OCI-LY3 (cell line): Measurements from ENCODE around the gene NDUFA13.

ENCODE experiments used
- EZH2phosphoT487 ChIP-seq: fragments of 200-600 bp; shearing (Covaris generic); IDR thresholded peaks from 2 replicates; pipeline ENCODE4 v1.6.1; 2018; ENCODE audit warnings: antibody characterized with exemption, mixed run types, low read depth
- TF ChIP-seq, protein P1 (sequence below): fragments of 200-600, 300-600 bp; sonication (generic); IDR thresholded peaks from 2 replicates; pipeline ENCODE4 v1.5.1; 2014; ENCODE audit warnings: antibody characterized with exemption, low read length, low read depth

DNA sequence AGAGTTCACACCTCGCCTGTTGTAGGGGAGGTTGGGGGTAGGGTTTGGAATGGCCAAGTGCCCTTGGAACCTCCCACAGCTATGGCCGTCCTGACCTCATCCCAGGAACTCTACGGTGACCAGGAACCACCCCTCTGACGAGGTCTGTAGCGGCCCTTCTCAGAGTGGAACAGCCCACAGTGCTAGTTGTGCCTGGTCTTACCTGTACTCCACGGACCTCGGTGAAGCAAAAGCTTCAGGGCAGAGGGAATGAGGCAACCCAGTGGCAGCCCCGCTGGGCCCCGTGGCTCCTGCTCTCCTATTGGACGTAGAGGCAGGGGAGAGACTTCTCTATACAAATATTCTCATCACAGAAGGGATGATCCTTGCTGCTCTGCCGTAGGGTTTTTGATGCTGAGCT, 7.8 kb upstream of the NDUFA13 start:
- TF ChIP-seq, protein P1, sequence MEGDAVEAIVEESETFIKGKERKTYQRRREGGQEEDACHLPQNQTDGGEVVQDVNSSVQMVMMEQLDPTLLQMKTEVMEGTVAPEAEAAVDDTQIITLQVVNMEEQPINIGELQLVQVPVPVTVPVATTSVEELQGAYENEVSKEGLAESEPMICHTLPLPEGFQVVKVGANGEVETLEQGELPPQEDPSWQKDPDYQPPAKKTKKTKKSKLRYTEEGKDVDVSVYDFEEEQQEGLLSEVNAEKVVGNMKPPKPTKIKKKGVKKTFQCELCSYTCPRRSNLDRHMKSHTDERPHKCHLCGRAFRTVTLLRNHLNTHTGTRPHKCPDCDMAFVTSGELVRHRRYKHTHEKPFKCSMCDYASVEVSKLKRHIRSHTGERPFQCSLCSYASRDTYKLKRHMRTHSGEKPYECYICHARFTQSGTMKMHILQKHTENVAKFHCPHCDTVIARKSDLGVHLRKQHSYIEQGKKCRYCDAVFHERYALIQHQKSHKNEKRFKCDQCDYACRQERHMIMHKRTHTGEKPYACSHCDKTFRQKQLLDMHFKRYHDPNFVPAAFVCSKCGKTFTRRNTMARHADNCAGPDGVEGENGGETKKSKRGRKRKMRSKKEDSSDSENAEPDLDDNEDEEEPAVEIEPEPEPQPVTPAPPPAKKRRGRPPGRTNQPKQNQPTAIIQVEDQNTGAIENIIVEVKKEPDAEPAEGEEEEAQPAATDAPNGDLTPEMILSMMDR: no peak
- TF ChIP-seq EZH2phosphoT487: no peak
